ENCODE data around the gene RSRP1. TPM values are rescaled to one million over a fixed set of nuclear protein-coding genes. Genes with fewer than 3 reads are reported as not detected.

RSRP1 gene
- total and polyA plus RNA-seq, 2 of the 13 experiments (the other 11 are each of a cell fraction or from before 2014, with no cell fraction given): 43.9 to 52.8 TPM

DNA sequence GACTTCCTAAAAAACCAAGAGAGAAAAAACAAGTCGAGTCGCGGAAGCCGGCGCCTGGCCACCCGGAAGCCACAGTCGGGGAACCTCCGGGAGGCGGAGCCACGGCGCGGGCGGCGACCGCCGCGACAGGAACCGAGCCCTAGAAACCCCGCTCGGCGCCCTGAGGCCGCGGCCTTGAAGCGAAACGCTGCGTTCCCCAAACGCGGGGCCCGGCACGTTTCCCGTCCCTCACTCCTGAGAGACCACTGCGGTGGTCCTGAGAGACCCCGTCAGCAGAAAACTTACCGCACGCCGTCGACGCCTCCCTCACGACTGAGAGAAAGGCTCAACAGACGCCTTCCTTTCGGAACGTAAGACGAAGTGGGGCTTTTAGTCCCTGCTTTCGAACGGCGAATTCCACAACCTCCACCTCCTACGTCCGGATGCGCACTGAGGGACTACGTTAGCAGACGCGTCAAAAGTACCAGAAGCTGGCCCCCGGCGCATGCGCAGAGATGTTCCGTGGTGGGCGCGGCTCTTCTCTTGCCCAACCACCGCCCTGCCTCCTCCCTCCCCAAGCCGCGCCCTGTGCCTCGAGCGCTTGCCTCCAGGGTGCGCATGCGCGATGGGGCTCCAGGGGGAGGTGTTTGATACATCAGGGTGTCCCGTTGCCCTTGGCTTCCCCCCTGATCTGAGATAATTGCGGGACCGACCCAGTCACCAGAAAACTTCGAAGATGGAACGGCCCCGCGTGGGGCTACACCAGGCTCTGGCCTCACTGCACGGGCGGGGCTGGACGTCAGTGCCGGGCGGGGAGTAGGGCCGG lies at the start of gene RSRP1 (continued):
- TF ChIP-seq, protein P1, sequence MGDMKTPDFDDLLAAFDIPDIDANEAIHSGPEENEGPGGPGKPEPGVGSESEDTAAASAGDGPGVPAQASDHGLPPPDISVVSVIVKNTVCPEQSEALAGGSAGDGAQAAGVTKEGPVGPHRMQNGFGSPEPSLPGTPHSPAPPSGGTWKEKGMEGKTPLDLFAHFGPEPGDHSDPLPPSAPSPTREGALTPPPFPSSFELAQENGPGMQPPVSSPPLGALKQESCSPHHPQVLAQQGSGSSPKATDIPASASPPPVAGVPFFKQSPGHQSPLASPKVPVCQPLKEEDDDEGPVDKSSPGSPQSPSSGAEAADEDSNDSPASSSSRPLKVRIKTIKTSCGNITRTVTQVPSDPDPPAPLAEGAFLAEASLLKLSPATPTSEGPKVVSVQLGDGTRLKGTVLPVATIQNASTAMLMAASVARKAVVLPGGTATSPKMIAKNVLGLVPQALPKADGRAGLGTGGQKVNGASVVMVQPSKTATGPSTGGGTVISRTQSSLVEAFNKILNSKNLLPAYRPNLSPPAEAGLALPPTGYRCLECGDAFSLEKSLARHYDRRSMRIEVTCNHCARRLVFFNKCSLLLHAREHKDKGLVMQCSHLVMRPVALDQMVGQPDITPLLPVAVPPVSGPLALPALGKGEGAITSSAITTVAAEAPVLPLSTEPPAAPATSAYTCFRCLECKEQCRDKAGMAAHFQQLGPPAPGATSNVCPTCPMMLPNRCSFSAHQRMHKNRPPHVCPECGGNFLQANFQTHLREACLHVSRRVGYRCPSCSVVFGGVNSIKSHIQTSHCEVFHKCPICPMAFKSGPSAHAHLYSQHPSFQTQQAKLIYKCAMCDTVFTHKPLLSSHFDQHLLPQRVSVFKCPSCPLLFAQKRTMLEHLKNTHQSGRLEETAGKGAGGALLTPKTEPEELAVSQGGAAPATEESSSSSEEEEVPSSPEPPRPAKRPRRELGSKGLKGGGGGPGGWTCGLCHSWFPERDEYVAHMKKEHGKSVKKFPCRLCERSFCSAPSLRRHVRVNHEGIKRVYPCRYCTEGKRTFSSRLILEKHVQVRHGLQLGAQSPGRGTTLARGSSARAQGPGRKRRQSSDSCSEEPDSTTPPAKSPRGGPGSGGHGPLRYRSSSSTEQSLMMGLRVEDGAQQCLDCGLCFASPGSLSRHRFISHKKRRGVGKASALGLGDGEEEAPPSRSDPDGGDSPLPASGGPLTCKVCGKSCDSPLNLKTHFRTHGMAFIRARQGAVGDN (CRISPR knock-in tag; IDR thresholded peaks at IDR 0.05): peak; percentile 80
- peak; percentile 100 for TF ChIP-seq POLR2AphosphoS5 (IDR thresholded peaks at IDR 0.05; ENCODE audit: low read depth, low read length)
- TF ChIP-seq ZZZ3 (CRISPR knock-in tag; IDR thresholded peaks at IDR 0.05; ENCODE audit: borderline replicate concordance): no peak
- TF ChIP-seq ZNF768 (CRISPR knock-in tag; IDR thresholded peaks at IDR 0.05): no peak
- TF ChIP-seq, protein P2, sequence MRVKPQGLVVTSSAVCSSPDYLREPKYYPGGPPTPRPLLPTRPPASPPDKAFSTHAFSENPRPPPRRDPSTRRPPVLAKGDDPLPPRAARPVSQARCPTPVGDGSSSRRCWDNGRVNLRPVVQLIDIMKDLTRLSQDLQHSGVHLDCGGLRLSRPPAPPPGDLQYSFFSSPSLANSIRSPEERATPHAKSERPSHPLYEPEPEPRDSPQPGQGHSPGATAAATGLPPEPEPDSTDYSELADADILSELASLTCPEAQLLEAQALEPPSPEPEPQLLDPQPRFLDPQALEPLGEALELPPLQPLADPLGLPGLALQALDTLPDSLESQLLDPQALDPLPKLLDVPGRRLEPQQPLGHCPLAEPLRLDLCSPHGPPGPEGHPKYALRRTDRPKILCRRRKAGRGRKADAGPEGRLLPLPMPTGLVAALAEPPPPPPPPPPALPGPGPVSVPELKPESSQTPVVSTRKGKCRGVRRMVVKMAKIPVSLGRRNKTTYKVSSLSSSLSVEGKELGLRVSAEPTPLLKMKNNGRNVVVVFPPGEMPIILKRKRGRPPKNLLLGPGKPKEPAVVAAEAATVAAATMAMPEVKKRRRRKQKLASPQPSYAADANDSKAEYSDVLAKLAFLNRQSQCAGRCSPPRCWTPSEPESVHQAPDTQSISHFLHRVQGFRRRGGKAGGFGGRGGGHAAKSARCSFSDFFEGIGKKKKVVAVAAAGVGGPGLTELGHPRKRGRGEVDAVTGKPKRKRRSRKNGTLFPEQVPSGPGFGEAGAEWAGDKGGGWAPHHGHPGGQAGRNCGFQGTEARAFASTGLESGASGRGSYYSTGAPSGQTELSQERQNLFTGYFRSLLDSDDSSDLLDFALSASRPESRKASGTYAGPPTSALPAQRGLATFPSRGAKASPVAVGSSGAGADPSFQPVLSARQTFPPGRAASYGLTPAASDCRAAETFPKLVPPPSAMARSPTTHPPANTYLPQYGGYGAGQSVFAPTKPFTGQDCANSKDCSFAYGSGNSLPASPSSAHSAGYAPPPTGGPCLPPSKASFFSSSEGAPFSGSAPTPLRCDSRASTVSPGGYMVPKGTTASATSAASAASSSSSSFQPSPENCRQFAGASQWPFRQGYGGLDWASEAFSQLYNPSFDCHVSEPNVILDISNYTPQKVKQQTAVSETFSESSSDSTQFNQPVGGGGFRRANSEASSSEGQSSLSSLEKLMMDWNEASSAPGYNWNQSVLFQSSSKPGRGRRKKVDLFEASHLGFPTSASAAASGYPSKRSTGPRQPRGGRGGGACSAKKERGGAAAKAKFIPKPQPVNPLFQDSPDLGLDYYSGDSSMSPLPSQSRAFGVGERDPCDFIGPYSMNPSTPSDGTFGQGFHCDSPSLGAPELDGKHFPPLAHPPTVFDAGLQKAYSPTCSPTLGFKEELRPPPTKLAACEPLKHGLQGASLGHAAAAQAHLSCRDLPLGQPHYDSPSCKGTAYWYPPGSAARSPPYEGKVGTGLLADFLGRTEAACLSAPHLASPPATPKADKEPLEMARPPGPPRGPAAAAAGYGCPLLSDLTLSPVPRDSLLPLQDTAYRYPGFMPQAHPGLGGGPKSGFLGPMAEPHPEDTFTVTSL (CRISPR knock-in tag; IDR thresholded peaks at IDR 0.05; ENCODE audit: borderline replicate concordance): 0 out of 2 replicates have a peak, but pooled peaks have one; percentile 27
- TF ChIP-seq FLYWCH1 (CRISPR knock-in tag; IDR thresholded peaks at IDR 0.05): 0 out of 2 replicates have a peak, but pooled peaks have one; percentile 23
- peak; percentile 70; the same call in 1 of the 2 replicates for TF ChIP-seq ZNF782 (CRISPR knock-in tag; IDR thresholded peaks at IDR 0.05; ENCODE audit: borderline replicate concordance)
- TF ChIP-seq, protein P3, sequence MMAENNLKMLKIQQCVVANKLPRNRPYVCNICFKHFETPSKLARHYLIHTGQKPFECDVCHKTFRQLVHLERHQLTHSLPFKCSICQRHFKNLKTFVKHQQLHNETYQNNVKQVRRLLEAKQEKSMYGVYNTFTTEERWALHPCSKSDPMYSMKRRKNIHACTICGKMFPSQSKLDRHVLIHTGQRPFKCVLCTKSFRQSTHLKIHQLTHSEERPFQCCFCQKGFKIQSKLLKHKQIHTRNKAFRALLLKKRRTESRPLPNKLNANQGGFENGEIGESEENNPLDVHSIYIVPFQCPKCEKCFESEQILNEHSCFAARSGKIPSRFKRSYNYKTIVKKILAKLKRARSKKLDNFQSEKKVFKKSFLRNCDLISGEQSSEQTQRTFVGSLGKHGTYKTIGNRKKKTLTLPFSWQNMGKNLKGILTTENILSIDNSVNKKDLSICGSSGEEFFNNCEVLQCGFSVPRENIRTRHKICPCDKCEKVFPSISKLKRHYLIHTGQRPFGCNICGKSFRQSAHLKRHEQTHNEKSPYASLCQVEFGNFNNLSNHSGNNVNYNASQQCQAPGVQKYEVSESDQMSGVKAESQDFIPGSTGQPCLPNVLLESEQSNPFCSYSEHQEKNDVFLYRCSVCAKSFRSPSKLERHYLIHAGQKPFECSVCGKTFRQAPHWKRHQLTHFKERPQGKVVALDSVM (CRISPR knock-in tag; IDR thresholded peaks at IDR 0.05): no peak
- no peak for TF ChIP-seq NONO (IDR thresholded peaks at IDR 0.05)
- peak; percentile 61 for TF ChIP-seq NONO (CRISPR knock-in tag; conservative IDR thresholded peaks at IDR 0.05)
